AG09319 (cell line): ENCODE measurements around the gene C12orf60.

Experiments
- DNase-seq: peaks from one replicate; pipeline ENCODE4 v3.0.0-alpha.2; 2010; ENCODE audit warnings: low read depth; ENCODE audit errors: extremely low read depth
- TF ChIP-seq, protein P1 (sequence below): IDR thresholded peaks from 2 replicates; pipeline ENCODE4 v1.5.1; 2011; ENCODE audit warnings: low read depth, mild to moderate bottlenecking, inconsistent platforms, low read length, moderate library complexity

Gene C12orf60

DNA sequence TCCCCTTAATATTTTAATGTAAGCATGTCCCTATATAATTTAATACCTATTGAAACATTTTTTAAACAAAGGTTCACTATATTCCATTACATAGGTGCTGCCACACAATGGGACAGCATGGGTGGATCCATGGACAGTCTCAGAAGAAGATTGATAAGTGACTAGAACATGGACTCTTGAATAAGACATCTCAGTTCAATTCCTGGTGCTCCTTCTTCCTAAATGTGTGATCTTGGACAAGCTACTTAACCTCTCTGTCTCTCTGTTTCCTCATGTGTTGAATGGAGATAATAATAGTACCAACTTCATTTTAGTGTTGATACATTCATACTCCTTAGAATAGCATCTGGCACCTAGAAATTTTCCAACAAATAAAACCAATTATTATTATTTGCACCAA lies 40.9 kb downstream of the C12orf60 start:
- DNase-seq = no peak
- TF ChIP-seq, protein P1, sequence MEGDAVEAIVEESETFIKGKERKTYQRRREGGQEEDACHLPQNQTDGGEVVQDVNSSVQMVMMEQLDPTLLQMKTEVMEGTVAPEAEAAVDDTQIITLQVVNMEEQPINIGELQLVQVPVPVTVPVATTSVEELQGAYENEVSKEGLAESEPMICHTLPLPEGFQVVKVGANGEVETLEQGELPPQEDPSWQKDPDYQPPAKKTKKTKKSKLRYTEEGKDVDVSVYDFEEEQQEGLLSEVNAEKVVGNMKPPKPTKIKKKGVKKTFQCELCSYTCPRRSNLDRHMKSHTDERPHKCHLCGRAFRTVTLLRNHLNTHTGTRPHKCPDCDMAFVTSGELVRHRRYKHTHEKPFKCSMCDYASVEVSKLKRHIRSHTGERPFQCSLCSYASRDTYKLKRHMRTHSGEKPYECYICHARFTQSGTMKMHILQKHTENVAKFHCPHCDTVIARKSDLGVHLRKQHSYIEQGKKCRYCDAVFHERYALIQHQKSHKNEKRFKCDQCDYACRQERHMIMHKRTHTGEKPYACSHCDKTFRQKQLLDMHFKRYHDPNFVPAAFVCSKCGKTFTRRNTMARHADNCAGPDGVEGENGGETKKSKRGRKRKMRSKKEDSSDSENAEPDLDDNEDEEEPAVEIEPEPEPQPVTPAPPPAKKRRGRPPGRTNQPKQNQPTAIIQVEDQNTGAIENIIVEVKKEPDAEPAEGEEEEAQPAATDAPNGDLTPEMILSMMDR = no peak

DNA sequence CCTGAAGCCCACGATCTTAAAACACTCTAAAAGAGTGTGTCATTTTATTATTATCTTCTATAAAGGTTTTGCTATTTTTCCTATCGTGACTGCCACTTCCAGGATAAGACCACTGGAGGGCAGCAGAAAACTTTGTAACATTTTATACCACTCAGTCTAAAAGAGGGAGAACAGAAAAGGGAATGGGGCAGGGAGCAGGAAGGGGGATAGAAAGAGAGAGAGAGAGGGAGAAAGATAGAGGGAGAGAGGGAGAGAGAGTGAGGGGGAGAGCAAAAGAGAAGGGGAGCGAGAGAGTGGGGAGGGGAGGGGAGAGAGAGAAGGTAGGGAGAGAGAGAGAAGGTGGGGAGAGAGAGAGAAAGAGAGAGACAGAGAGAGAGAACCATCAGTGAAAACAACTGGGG lies 41.9 kb downstream of the C12orf60 start:
- DNase-seq = no peak
- TF ChIP-seq, protein P1 = peak; percentile 67

DNA sequence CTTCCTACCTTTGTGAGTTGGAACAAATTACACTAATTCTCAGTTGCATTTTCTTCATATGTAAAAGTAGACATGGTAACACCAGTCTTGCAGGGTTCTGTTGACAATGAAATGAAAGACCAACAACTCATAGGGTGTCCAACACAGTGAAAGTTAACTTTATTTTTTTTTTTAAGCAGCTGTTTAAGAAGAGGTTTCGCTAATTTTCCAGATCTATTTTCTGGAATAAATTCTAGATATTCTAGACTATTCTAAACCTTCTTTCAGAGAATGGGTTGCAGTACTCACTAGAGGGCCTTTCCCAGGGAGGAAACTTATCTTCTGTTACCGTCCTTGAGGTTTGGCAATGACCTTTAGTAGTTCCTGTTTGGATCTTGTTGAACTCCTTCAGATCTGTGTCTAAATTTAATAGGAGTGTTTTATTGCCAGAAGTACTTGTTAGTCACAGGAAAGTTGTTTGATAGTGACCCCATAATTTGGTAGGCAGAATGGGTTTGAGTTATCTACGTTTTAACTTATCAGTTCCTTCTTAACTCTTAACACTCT lies 42.6 kb downstream of the C12orf60 start:
- TF ChIP-seq, protein P1 = no peak
- DNase-seq = no peak

DNA sequence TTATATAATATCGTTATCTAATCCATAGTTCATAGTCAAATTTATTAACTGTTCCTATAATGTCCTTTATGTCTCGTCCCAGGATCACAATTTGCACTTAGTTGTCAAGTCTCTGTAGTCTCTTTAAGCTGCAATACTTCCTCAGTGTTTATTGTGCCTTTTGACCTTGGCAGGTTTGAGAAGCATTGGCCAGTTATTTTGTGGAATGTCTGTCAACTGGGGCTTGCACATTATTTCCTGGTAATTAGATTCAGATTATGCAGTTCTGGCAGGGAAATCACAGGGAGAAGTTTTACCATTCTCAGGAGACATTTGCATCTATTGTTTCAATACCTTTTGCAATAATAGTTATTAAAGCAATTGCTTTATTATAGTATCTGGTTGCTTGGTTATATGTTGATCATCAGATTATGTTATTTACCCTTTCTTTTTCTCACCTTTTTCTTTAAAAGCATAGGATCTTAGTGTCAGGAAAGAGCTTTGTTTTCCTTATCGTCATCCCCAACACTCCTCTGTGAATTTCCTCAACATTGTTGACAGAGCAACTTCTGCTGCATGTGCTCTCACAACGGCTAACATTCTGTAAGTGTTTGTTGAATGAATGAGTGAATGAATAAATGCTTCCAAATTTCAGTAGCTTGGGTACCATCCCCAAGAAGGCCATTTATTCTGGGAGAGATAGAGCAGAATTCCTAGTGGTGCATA lies 43.6 kb downstream of the C12orf60 start:
- TF ChIP-seq, protein P1 = no peak
- DNase-seq = no peak

- TF ChIP-seq, protein P1 = no peak
- DNase-seq = no peak
Observed at GRCh38 chr12:14849661-14850060, 46.2 kb downstream of the C12orf60 start.

DNA sequence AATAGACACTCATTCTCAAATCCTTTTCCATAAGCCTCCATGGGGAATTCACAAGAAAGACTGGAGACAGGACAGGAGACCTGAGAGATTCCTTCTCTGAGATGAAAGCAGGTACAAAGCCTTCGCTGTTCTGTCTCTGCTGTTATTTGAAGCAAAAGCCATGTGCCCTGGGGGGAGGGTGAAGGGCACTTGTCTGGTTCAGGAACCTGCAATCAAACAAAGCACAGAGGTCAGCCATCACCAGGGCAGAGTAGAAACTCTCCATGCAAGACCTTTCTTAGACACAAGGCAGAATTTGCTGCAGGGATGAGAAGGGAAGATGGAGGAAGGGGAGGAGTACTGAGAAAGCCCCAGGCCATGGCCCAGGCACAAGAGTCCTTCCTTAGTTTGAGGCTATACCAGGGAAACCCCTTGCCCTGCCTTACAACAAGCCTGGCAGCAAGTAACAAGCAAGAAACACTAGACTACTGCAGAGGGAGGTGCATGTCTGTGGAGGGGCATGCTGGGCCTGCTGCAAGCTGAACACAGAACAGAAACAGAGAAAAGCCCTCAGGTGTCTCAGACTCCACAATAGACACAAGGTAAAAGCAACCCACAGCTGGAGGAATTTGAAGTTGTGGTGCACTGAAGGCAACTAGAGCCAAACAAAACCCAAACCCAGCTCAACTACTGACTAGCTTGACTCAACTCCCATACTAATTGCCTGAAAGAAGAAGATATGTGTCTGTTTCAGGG lies 47.6 kb downstream of the C12orf60 start:
- DNase-seq = no peak
- TF ChIP-seq, protein P1 = no peak

DNA sequence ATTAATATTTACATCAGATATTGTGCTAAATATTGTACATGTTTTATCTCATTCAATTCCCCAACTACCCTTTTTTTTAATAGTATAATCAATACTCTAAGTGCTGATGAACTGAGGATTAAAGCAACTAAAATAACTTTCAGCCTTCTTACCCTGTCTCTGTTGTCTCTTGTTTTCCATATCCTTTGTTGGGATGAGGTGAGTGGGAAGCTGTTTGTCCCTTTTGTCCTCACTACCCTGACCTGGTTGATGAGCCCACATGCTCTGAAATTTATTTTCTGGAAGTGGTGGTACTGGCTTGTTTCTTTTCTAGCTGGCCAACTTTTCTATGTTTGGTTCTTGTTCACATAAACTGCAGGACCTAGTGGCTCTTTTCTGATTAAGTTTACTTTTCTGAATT lies 49.4 kb downstream of the C12orf60 start:
- TF ChIP-seq, protein P1 = no peak

More for the DNA sequence above, 49.4 kb downstream of the C12orf60 start:
- DNase-seq = no peak
